Kidney (tissue), 14 donors: ENCODE data around the gene PCNX3. TPM values are rescaled to one million over a fixed set of nuclear protein-coding genes. Genes with fewer than 3 reads are reported as not detected.
"Not testable (repeated sequence)": the region's sequence is repeated elsewhere in the genome, so short reads cannot be mapped to it uniquely, and the experiment has no call there.

Experiments
- DNase-seq, 5 donors: peaks; one replicate each; pipeline ENCODE4 v3.0.0-alpha.2; 2013 to 2020
- FAIRE-seq: peaks from 2 replicates; lab custom pipeline; 2012; peaks lifted over from hg19 to GRCh38; lab: Jason Lieb, UNC
- H3K27ac ChIP-seq, 2 donors: one replicate each; pipeline ENCODE4 v1.7.0; 2013; ENCODE audit warnings: low read depth in 2 of 2, low read length in 2 of 2, inconsistent platforms in 1 of 2
- H3K27me3 ChIP-seq: one replicate; pipeline ENCODE4 v1.7.1; 2013; ENCODE audit warnings: low read length, inconsistent platforms; ENCODE audit not compliant: control insufficient read depth, insufficient read depth
- H3K36me3 ChIP-seq, 3 donors: one replicate each; pipeline versions ENCODE4 v1.7.0 to v1.7.1; 2013; ENCODE audit warnings: low read length in 3 of 3, control low read depth in 1 of 3, inconsistent platforms in 1 of 3; ENCODE audit not compliant: insufficient read depth in 3 of 3, control insufficient read depth in 2 of 3
- H3K4me1 ChIP-seq, 3 donors: one replicate each; pipeline versions ENCODE4 v1.7.0 to v1.7.1; 2013; ENCODE audit warnings: low read length in 3 of 3, inconsistent platforms in 1 of 3, low read depth in 1 of 3; ENCODE audit not compliant: control insufficient read depth in 2 of 3, insufficient read depth in 2 of 3
- H3K4me3 ChIP-seq, 3 donors: one replicate each; pipeline versions ENCODE4 v1.7.0 to v1.8.1; 2013; ENCODE audit warnings: low read length in 3 of 3, control low read depth in 1 of 3, inconsistent platforms in 1 of 3
- H3K9ac ChIP-seq, 3 donors: one replicate each; pipeline versions ENCODE4 v1.7.0 to v1.7.1; 2013; ENCODE audit warnings: low read length in 3 of 3, control low read depth in 1 of 3, inconsistent platforms in 1 of 3
- H3K9me3 ChIP-seq, 3 donors: one replicate each; pipeline versions ENCODE4 v1.7.0 to v1.7.1; 2013; ENCODE audit warnings: low read length in 3 of 3, control low read depth in 1 of 3, inconsistent platforms in 1 of 3; ENCODE audit not compliant: control insufficient read depth in 2 of 3, insufficient read depth in 1 of 3
- CTCF ChIP-seq: IDR thresholded peaks from 3 replicates; pipeline ENCODE4 v1.5.1; 2012; ENCODE audit warnings: mild to moderate bottlenecking, moderate library complexity, borderline replicate concordance; ENCODE audit not compliant: insufficient read depth; ENCODE audit errors: extremely low read depth
- intact Hi-C: fragments of 100-400 bp; cut with DNase I; formaldehyde crosslinking; loops from one replicate; pipeline ENCODE4 v1.11.1; 2022
- polyA plus RNA-seq: library from polyadenylated mRNA; stranded (reverse); fragments of 350-450 nt; fragmentation: Illumina TruSeq; extraction: RNeasy Lipid Tissue Mini Kit (QIAGEN cat#74804); gene quantifications from one replicate; pipeline ENCODE4 v1.2.3, GENCODE V29; 2014; ENCODE audit warnings: low read depth, low replicate concordance; ENCODE audit not compliant: insufficient read depth
- total RNA-seq: library from RNA; stranded (reverse); fragmentation: NEBNext Ultra II Directional; extraction: Animal tissue kit (Norgen Biotek cat#: 25700); gene quantifications from one replicate; pipeline ENCODE4 v1.2.1, GENCODE V29; 2021
- donor health status: control.
- donor health status: control.
- donor health status: control.
- donor health status: control.
- donor health status: control.
- donor health status: DM: yes; HTN: yes; CAD: no.
- donor health status: Normal renal cell carcinoma (clear cell type).

The PCNX3 gene
- total and polyA plus RNA-seq, 2 donors from 2014 or later: 13.6 to 44.4 TPM

GRCh38 chr11:65636108-65637031 is 20.8 kb downstream of the PCNX3 start:
- no peaks in the 10 kb centered on the region for H3K9me3 ChIP-seq
- no peak for FAIRE-seq
- DNase-seq: peak in 2 of 5 donors; percentile 65 to 81
- H3K4me3 ChIP-seq: no peak overlapping the region
- TF ChIP-seq CTCF: no peak
- intact Hi-C loops: no loop called here
- H3K27ac ChIP-seq: no peak overlapping the region
- no peaks in the 10 kb centered on the region for H3K27me3 ChIP-seq
- H3K36me3 ChIP-seq: peaks cover 4 to 19% (median 16%) of the 10 kb centered on the region in 3 donors
- no peak overlapping the region for H3K9ac ChIP-seq
- H3K4me1 ChIP-seq: peaks cover 0 to 25% (median 0%) of the 10 kb centered on the region in 3 donors

- no peak overlapping the region for H3K4me3 ChIP-seq
- intact Hi-C loops: no loop called here
- no peaks in the 10 kb centered on the region for H3K27me3 ChIP-seq
- no peak overlapping the region for H3K9ac ChIP-seq
- TF ChIP-seq CTCF: no peak
- no peaks in the 10 kb centered on the region for H3K9me3 ChIP-seq
- peak in 1 of 5 donors; percentile 70 for DNase-seq
- no peak for FAIRE-seq
- H3K4me1 ChIP-seq: peaks cover 0 to 29% (median 0%) of the 10 kb centered on the region in 3 donors
- no peak overlapping the region for H3K27ac ChIP-seq
- H3K36me3 ChIP-seq: peaks cover 4 to 17% (median 16%) of the 10 kb centered on the region in 3 donors
Observed at GRCh38 chr11:65637032-65637557, 21.5 kb downstream of the PCNX3 start.

GRCh38 chr11:65637794-65638419 is 22.3 kb downstream of the PCNX3 start, which contains the start of gene SIPA1:
Gene SIPA1 (plus strand): TSS chr11:65638101. CDS start chr11:65640922, 2,821 bp downstream.
- DNase-seq: peak; percentile 83 to 93 (median 90)
- Histone ChIP-seq H3K36me3 (peaks cover 4 to 17% (median 16%) of the 10 kb centered on the region in 3 donors), H3K27ac (peak within 1 kb of the TSS; percentile 83 to 87), H3K9me3 (no peaks in the 10 kb centered on the region), H3K4me3 (peak within 1 kb of the TSS; percentile 56 to 72 (median 64)), H3K4me1 (peaks cover 0 to 29% (median 0%) of the 10 kb centered on the region in 3 donors), H3K9ac (peak within 1 kb of the TSS in 2 of 3 donors; percentile 63 to 85), H3K27me3 (no peaks in the 10 kb centered on the region)
- intact Hi-C loops: no loop called here
- TF ChIP-seq CTCF: peak; percentile 40
- no peak for FAIRE-seq

- FAIRE-seq, H3K9me3 ChIP-seq, H3K9ac ChIP-seq, H3K27ac ChIP-seq, DNase-seq, H3K27me3 ChIP-seq, H3K4me3 ChIP-seq, intact Hi-C loops: not testable (repeated sequence)
- Histone ChIP-seq H3K36me3 (peaks cover 4 to 18% (median 15%) of the 10 kb centered on the region in 3 donors), H3K4me1 (peaks cover 0 to 29% (median 0%) of the 10 kb centered on the region in 3 donors)
Observed at GRCh38 chr11:65639228-65639597, 23.6 kb downstream of the PCNX3 start.
